Measurements from ENCODE around the gene PTPRN2. TPM values are rescaled to one million over a fixed set of nuclear protein-coding genes. Genes with fewer than 3 reads are reported as not detected.

PTPRN2 gene
- polyA plus RNA-seq, 1 of the 3 experiments (the other 2 are of a cell fraction): 4.0 TPM

DNA sequence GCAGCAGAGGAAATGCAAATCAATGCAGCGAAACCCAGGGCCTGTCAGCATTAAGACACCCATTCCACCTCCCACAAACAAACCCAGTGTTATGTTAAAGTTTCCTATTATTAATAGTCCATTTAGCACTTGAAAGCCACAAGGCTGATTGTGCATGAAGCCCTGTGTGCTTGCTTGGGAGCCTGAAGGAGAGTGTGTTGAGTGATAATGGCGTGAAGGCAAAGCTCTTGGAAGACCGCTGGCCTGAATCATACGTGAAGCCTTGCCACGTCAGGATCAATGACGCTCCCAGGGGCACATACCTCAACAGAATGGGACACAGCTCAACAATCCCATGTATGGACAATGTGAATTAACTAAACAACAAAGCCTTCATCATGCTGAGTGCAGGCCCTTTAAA, 25.1 kb downstream of the PTPRN2 start:
- Histone ChIP-seq H3K79me2 (ENCODE audit: insufficient read depth) (no peaks in the 10 kb centered on the region), H3K4me2 (no peak overlapping the region), H3K4me3 (ENCODE audit: low read depth in 2 of 2, low read length in 1 of 2) (no peak overlapping the region), H3K9me2 (no peaks in the 10 kb centered on the region), H3K36me3 (replicated peaks in 1 of 2; ENCODE audit: control insufficient read depth in 1 of 2, insufficient read depth in 2 of 2, low read length in 1 of 2) (no peaks in the 10 kb centered on the region), H3F3A (replicated peaks; ENCODE audit: insufficient read depth) (no peaks in the 10 kb centered on the region), H3K27ac (ENCODE audit: low read depth in 2 of 2, low read length in 1 of 2) (no peak overlapping the region), H3K9me3 (no peaks in the 10 kb centered on the region), H3K9ac (no peak overlapping the region), H3K27me3 (ENCODE audit: insufficient read depth) (no peaks in the 10 kb centered on the region), H4K20me1 (ENCODE audit: insufficient read depth) (no peaks in the 10 kb centered on the region), H2AFZ (ENCODE audit: low read depth) (no peak overlapping the region), H3K4me1 (ENCODE audit: control insufficient read depth in 1 of 2, insufficient read depth in 2 of 2, low read depth in 1 of 2, low read length in 1 of 2) (peaks cover 0 to 21% of the 10 kb centered on the region in 2 experiments; a peak in 1 of 4 replicates)
- ChIA-PET POLR2A (no interaction called here), CTCF (interaction anchor here (1.0 kb wide), 1 partner anchor 67 kb away, joined by 4 read pairs; no protein-coding TSS in a partner anchor)
- no peak for DNase-seq
- TF ChIP-seq, protein P1, sequence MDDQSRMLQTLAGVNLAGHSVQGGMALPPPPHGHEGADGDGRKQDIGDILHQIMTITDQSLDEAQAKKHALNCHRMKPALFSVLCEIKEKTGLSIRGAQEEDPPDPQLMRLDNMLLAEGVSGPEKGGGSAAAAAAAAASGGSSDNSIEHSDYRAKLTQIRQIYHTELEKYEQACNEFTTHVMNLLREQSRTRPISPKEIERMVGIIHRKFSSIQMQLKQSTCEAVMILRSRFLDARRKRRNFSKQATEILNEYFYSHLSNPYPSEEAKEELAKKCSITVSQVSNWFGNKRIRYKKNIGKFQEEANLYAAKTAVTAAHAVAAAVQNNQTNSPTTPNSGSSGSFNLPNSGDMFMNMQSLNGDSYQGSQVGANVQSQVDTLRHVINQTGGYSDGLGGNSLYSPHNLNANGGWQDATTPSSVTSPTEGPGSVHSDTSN (IDR thresholded peaks at IDR 0.05): no peak
- TF ChIP-seq FOXM1 (IDR thresholded peaks at IDR 0.05; ENCODE audit: low read depth): no peak
- TF ChIP-seq JUND (IDR thresholded peaks at IDR 0.05): no peak
- TF ChIP-seq POLR2AphosphoS5 (IDR thresholded peaks at IDR 0.05; ENCODE audit: low read depth, low read length): no peak
- no peak for TF ChIP-seq TAF1 (IDR thresholded peaks at IDR 0.05; ENCODE audit: borderline replicate concordance, low read depth, low read length)
- TF ChIP-seq RXRA (IDR thresholded peaks at IDR 0.05; ENCODE audit: borderline replicate concordance, low read depth): no peak
- TF ChIP-seq TCF12 (IDR thresholded peaks at IDR 0.05): no peak
- TF ChIP-seq MEF2A (IDR thresholded peaks at IDR 0.05; ENCODE audit: borderline replicate concordance, low read depth): no peak
- 54% methylated on average over 6 of the region's 6 CpGs for WGBS (ENCODE audit: low lambda C conversion rate)

DNA sequence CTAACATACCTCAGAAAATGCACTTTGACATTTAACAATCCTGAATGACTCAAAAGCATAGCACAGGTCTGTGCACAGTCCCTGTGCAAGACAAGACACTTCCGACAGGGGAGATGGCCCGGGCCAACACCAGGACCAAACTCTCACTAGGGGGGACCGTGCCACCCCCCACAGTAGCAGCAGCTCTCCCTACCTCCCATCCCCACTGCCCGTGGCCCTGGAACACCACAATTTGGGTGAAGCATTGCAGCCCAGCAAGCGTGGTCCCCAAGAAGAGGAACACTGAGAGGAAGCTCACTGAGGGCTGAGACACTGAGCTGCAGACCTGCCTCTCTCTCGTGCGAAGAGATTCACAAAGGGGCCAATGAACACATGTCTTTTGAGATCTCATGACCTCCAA, 26.0 kb downstream of the PTPRN2 start:
- CTCF ChIA-PET: interaction anchor here (1.0 kb wide), 1 partner anchor 66 kb away, joined by 4 read pairs; no protein-coding TSS in a partner anchor
- 26% methylated on average over 5 of the region's 7 CpGs for WGBS (ENCODE audit: low lambda C conversion rate)
- H3K4me2 ChIP-seq: no peak overlapping the region

More for the DNA sequence above, 26.0 kb downstream of the PTPRN2 start:
- no peak for DNase-seq
- Histone ChIP-seq H3K9ac (no peak overlapping the region), H3K9me2 (no peaks in the 10 kb centered on the region), H3K79me2 (ENCODE audit: insufficient read depth) (no peaks in the 10 kb centered on the region), H3K36me3 (replicated peaks in 1 of 2; ENCODE audit: control insufficient read depth in 1 of 2, insufficient read depth in 2 of 2, low read length in 1 of 2) (no peaks in the 10 kb centered on the region), H3K27ac (ENCODE audit: low read depth in 2 of 2, low read length in 1 of 2) (no peak overlapping the region), H3F3A (replicated peaks; ENCODE audit: insufficient read depth) (no peaks in the 10 kb centered on the region), H3K4me3 (ENCODE audit: low read depth in 2 of 2, low read length in 1 of 2) (no peak overlapping the region), H3K9me3 (no peaks in the 10 kb centered on the region), H2AFZ (ENCODE audit: low read depth) (no peak overlapping the region), H3K27me3 (ENCODE audit: insufficient read depth) (no peaks in the 10 kb centered on the region), H4K20me1 (ENCODE audit: insufficient read depth) (no peaks in the 10 kb centered on the region), H3K4me1 (ENCODE audit: control insufficient read depth in 1 of 2, insufficient read depth in 2 of 2, low read depth in 1 of 2, low read length in 1 of 2) (peaks cover 0 to 15% of the 10 kb centered on the region in 2 experiments; a peak in 1 of 4 replicates)
- POLR2A ChIA-PET: no interaction called here
- TF ChIP-seq, protein P2, sequence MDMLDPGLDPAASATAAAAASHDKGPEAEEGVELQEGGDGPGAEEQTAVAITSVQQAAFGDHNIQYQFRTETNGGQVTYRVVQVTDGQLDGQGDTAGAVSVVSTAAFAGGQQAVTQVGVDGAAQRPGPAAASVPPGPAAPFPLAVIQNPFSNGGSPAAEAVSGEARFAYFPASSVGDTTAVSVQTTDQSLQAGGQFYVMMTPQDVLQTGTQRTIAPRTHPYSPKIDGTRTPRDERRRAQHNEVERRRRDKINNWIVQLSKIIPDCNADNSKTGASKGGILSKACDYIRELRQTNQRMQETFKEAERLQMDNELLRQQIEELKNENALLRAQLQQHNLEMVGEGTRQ (IDR thresholded peaks at IDR 0.05; ENCODE audit: borderline replicate concordance, low read depth, low read length): no peak
- TF ChIP-seq NRF1 (IDR thresholded peaks at IDR 0.05; ENCODE audit: low read depth, low read length) (no peak), NFIC (IDR thresholded peaks at IDR 0.05; ENCODE audit: borderline replicate concordance) (no peak), GATA2 (CRISPR knock-in tag; IDR thresholded peaks at IDR 0.05) (no peak), YY1 (IDR thresholded peaks at IDR 0.05; ENCODE audit: low read depth) (no peak)
- TF ChIP-seq, protein P3, sequence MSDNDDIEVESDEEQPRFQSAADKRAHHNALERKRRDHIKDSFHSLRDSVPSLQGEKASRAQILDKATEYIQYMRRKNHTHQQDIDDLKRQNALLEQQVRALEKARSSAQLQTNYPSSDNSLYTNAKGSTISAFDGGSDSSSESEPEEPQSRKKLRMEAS (IDR thresholded peaks at IDR 0.05; ENCODE audit: low read depth): no peak
